GM18909 (cell line): ENCODE measurements around the gene ZNF394.

Source experiments
- ATAC-seq: cut with Tn5 transposase; IDR thresholded peaks from one replicate; pipeline ENCODE4 v1.9.1; 2021; ENCODE audit warnings: mild to moderate bottlenecking; ENCODE audit not compliant: unreplicated experiment, poor library complexity

Gene ZNF394

DNA sequence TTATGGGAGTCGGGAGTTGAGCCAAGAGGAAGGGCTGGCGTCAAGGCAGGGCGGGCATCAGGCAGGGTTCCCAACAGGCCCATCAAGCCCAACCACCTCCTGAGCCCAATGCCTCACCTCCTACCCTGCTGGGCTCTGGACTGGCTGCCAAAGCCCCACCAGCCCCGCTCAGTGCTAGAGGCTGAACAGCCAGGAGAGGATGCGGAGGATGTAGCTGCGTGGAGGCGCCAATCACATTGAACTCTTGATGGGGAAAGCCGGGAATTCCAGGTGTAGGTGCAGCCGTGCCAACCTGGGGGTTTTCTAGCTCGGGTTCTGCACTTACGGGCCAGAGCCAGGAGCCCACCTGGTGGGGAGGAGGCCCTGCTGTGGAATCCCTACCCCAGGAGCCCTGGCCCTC, 47.0 kb downstream of the ZNF394 start:
- no peak for ATAC-seq

DNA sequence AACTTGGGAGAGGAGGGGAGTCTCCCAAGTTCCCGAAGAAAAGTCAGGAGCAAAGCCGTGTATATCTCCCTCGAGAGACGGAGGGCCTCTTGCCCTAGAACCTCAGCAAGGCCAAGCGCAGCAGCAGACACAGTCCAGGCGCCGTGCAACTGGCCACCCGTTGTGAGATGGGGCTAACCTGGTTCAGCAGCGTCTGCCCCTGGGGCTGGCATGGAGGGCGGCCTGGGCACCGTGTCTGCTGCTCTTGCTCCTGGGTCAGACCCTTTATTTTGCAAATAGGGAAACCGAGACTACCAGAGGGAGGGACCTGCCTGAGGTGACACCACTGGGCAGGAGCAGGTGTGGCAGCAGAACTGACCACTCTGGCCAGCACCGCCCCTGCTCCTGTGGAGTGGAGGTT, 47.5 kb downstream of the ZNF394 start:
- no peak for ATAC-seq

DNA sequence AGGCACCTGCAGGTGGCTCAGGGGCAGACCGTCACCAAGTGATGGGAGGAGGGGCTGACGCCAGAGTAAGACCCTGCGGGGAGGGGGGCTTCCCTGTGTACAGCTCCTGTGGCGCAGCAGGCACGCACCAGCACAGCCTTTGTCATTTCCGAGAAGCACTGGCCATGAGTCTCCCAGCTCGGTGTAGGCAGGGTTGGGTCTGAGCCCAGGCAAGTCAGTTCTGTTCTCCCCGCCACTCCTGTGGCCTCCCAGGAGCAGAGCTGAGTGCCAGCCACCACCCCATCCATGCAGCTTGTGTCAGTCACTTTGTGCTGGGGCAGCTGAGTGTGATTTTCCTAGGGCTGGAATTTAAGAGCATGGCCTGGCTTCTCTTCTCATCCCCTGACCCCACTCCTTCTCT, 48.1 kb downstream of the ZNF394 start:
- ATAC-seq, result no peak

DNA sequence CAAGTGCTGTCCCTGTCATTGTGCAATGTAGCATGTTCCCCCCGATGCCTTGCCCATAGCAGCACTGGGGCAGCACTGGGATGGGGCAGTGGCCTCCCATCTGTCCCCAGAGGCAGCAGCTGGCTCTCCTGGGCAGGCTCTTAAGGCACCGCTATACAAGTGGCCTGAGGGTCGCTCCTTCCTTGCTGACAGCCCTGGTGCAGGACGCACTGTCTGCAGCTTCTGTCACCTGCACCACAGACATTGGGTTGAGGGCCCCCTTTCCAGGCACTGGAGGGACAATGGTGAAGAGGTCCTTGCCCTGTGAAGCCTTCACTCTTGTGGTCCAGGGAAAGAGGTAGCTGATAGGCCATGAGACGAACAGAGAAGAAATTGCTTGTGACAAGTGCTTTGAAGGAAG, 50.8 kb downstream of the ZNF394 start:
- ATAC-seq, result no peak

DNA sequence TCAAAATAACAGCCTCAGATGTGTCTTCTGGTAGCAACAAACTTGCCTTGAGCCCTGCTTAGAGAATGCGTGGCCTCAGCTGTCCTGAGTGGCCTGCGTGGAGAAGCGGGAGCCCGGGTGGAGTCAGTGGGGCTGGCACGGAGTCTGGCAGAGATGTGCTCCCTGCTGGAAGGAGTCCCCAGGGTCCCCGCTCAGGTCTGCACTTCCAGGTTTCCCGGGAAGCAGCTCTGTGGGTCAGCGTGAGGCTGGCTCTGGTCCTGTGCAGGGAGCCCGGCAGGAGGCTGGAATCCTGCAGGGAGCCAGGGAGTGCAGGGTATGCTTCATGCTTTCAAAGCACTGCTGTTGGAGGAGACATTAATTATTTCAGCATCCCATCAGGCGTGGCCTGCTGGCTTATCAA, 51.2 kb downstream of the ZNF394 start:
- no peak for ATAC-seq

DNA sequence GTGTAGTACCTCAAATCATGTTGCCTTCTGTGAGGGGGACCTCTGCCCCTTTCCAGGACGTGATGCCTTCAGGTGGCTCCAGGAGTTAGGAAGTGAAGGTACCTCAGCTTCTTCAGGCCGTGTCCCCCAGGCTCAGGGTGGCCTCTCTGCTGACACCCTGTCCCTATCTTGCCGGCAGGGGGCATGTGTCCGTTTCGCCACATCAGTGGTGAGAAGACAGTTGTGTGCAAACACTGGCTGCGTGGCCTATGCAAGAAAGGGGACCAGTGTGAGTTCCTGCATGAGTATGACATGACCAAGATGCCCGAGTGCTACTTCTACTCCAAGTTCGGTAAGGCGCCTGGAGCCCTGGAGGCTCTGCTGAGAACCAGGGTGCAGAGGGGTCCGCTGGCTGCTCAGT, 52.1 kb downstream of the ZNF394 start:
- no peak for ATAC-seq

DNA sequence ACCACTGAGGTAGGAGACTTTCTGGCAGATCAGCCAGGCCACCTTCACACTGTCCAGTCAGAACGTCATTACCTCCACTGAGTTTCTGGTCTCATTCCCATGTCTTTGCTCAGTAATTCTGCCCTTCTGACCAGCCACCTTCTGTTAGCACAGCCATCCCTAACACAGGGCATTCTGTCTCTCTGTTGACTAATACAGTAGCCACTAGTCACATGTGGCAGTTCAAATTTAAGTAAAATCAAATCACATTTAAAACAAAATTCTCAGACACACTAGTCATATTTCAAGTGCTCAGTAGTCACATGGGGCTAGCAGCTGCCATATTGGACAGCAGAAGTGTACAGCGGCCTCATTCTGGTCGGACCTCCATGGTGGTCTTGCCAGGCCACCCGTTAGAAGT, 54.0 kb downstream of the ZNF394 start:
- no peak for ATAC-seq
